Neural progenitor cell (in vitro differentiated cells): ENCODE results near the gene HUNK.
"Not testable (repeated sequence)": the region's sequence is repeated elsewhere in the genome, so short reads cannot be mapped to it uniquely, and the experiment has no call there.

Experiments
- CTCF ChIP-seq: fragments of 200-600 bp; sonication (generic); IDR thresholded peaks from 2 replicates; pipeline ENCODE4 v1.5.1; 2017; ENCODE audit warnings: antibody characterized with exemption, mild to moderate bottlenecking
- EZH2 ChIP-seq: fragments of 200-600 bp; sonication (generic); IDR thresholded peaks from 2 replicates; pipeline ENCODE4 v1.6.1; 2017; ENCODE audit warnings: antibody characterized with exemption, mild to moderate bottlenecking, moderate library complexity
- EZH2phosphoT487 ChIP-seq: fragments of 200-600 bp; sonication (generic); IDR thresholded peaks from 2 replicates; pipeline ENCODE4 v1.6.1; 2017; ENCODE audit warnings: antibody characterized with exemption

GRCh38 chr21:32038751-32039150, 165.9 kb downstream of the HUNK start:
- not testable (repeated sequence) for TF ChIP-seq CTCF, EZH2, EZH2phosphoT487
